HG03196 (cell line): Measurements from ENCODE around the gene AMOTL2.

ENCODE experiments used
- ATAC-seq: cut with Tn5 transposase; IDR thresholded peaks from one replicate; pipeline ENCODE4 v1.9.1; 2021; ENCODE audit not compliant: unreplicated experiment

Gene AMOTL2

DNA sequence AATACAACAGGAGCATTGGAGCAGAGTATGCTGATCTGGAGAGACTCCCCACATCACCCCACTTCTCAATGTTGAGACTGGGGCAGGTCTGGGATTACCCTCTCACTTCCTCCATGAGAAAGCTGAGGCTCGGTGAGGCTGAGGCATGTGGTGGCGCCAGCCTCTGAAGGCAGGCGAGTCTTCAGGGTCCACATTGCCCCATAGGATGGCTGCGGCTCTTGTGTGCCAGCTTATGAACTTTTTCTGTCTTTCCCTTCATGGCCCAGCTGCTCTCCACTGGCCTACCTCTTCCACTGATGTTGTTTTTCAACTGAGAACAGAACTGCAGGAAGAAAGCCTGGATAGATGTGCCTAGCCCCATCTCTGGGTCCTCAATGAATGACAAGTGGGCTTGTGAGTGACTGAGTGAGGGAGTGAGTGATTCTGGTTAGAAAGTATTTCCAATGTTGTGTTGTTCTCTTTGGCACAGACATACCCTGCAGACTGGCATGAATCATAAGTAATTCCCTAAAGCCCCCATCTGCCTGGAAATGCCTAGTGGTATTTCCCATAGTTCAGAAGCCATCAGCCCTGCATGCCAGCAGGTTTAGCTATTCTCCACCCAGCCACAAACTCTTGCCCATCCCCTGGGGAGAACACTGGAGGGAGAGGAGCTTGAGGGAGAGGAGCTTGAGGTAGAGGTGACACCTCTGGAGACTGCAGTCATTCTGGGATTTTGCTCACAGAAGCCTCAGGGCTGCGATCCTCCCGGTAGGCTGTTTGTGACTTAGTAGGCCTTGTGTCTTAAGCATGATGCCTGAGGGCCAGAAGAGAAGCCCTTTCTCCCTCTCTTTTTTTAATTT lies 56.9 kb downstream of the AMOTL2 start:
- ATAC-seq: no peak

DNA sequence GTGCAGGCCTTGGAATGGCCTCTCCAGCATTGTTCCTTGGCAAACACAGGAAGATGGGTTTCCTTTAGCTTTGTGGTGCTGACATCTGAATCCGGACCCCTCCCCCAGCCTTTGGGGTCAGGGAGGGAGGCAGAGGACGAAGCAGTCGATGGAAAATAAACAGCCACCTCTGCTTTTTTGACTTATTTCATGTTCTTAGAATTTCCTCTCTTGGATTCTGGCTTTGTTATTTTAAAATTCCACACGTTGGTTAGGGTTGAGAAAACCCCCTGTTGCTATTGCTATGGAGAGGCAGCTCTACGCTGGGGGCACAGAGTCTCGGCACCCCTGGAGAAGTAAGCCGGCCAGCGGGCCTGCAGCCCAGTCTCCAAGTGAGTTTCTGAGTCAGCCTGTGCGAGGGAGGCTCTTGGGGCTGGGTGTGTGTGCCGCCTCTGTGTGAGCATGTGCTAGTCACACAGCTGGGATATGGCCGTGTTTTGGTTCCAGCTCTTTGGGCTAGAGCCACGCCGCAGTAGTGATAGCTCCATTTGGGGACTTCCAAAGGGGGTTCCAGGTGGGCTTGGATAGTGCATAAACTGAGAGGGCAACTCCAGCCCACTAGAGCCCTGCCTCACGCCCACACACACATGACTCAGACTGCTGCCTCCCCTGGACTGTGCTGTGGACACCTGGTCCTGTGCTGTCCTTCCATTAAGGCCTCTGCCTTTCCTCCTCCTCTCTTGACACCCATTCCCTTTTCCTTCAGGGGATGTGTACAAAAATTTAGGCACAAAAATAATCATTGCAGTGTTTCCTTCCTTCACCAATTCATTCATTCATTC lies 58.8 kb downstream of the AMOTL2 start:
- no peak for ATAC-seq

DNA sequence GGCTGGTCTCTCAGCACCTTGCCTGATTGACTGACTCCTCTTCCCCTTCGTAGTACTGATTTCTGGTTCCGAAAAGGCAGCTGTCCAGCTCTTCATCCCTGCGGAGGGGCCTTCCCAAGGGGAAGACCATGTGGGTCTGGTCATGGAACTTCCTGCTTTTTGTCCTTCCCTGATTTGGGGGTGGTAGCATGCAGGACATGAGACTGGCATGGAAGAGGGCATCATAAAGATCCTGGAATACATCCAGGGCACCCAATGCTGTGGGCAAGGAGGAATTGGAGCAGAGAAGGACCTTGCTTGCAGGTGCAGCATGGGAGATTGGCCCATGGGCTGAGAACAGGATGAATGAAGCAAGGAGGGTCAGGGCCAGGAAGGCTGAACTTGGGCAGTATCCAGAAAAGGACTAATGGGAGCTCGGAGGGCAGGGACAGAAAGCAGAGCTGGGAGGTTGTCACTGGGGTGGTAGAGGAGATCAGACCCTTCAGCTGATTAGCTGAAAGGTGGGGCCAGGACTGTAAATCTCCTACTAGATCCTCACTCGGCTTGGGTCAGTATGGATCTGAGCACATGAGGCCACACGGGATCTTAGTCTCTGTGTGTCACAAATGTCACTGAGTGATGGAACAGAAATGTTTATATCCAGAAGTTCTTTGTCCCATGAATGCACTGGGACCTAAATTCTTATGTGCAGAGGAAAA lies 59.5 kb downstream of the AMOTL2 start:
- no peak for ATAC-seq

GRCh38 chr3:134313847-134314587 lies 60.2 kb downstream of the AMOTL2 start:
- ATAC-seq: no peak

GRCh38 chr3:134312873-134313846 lies 61.1 kb downstream of the AMOTL2 start:
- ATAC-seq: no peak

DNA sequence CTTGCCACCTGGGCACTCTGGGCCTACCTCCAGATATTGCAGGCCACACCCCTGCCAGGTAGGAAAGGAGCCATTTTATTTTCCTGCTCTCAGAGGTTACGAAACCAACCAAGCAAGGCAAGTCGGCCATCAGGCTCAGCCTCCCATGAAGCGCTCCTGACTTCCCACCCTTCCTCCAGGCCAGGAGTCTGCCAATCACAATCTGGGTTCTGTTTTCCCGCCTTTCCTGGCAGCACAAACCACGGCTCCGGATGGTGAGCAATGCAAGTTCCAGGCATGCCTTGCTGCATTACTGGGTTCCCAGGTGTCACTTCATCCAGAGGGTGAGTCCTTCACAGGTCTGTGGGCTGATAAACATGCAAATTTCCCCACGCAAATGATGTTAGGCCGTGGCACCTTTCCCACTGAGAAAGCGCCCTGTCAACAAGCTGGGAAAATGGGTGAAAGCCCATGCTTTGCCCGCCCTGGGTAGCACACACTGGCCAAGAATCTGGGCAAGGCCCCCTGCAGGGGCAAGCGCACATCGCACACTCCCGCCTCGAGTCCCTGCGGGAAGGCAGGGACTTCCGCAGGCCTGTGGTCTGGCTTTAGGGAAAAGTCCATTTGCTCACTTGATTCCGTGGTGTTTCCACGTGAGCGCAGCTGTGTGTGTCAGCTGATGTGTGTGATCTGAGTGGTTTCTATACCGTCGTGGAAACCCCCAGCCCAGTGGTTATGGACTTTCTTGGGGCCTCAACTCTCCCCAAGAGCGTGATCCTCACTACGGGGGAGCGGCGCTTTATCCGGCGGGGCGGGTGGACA lies 62.0 kb downstream of the AMOTL2 start:
- ATAC-seq: no peak

DNA sequence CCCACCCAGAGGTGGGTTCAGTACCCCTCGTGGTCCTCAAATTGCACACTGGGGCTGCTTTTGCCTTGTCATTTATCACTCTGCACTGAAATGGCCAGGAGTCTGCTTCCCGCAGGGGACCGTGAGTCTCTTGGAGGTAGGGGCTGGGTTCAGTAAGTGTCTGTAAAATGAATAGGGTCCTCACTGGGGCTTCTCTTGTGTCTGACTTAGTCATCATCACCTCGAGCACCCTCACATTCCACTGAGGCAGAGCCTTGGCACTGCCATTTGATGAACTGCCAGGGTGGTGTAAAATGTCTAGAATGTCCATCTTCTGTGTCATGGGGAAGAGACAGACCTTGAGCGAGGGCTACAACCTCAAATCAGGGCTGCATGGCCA lies 62.6 kb downstream of the AMOTL2 start:
- no peak for ATAC-seq

DNA sequence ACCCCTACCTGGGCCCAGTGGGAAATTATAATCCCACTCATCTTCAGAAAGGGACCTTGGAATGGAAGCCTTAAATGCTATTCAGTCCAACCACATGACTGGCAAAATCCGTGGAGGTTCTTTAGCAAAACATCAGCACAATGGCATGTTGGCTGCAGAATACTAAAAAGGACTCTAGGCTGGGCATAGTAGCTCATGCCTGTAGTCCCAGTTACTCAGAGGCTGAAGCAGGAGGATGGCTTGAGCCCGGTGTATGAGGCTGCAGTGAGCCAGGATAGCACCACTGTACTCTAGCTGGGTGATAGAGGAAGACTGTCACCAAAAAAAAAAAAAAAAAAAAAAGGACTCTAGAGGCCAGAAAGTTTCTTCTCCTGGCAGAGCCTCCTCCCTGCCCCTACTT lies 63.0 kb downstream of the AMOTL2 start:
- no peak for ATAC-seq

GRCh38 chr3:134309987-134310700 lies 64.1 kb downstream of the AMOTL2 start:
- ATAC-seq: no peak

DNA sequence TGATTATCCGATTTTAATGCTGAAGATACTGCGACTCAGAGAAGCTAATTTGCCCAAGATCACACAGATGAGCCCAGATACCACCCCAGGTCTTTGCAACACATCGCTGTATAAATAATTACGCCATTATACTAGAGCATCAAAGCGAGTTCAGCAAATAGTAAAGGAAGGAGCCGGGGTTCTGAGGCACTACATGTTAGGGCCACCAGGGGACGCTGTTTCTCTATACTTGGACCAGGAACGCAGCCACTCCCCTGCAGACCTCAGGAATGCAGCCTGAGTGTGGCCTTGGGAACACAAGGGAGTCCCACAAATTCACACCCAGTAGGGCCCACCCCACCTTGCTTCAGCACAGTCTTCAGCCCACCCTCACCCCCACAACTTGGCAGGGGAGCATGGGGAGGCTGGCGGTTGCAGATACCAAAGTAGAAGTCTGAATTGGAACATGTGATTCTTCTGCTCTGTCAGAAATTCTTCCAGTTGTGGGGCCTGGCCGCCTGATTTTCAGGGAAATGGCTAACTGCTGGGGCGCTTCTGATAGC lies 65.8 kb downstream of the AMOTL2 start:
- ATAC-seq: no peak

DNA sequence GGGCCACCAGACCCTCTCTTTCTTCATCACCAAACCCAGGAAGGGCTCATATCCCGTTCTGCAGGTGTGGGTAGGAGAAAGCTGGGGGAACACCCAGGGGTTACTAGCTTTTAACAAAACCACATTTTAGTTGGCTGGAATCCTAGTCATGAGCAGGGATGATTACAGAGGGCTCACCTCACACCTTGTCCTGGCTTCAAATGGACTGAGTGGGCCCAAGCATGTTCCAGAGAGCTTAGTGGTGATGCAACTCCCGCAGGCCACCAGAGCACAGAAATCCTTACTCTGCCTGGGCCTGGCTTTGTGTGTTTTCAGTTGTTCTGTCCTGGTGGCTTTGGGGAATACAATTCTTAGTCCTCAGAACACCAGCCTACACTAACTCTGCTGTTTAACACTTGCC lies 66.8 kb downstream of the AMOTL2 start:
- ATAC-seq: no peak

GRCh38 chr3:134306320-134306719 lies 67.9 kb downstream of the AMOTL2 start:
- ATAC-seq: no peak
